Endothelial cell of umbilical vein (primary cell): Measurements from ENCODE around the gene ARID5A. TPM values are rescaled to one million over a fixed set of nuclear protein-coding genes. Genes with fewer than 3 reads are reported as not detected.

Source experiments
- BruUV-seq: library from RNA; stranded (reverse); fragments of 400-500 nt; replicated peaks from 2 replicates; lab custom pipeline; 2021; lab: Mats Ljungman, UMichigan
- CTCF ChIA-PET: fragments of 300-600, 350-600 bp; sonication (Branson Sonifier 250); formaldehyde crosslinking; loops from one replicate; lab custom pipeline; 2021; ENCODE audit warnings: antibody characterized with exemption, inconsistent platforms; lab: Charles Lee
- POLR2A ChIA-PET: fragments of 300-600, 350-600 bp; sonication (Branson Sonifier 250); formaldehyde crosslinking; loops from one replicate; lab custom pipeline; 2021; ENCODE audit warnings: antibody characterized with exemption, inconsistent platforms; lab: Charles Lee
- DNase-seq: peaks from one replicate; pipeline ENCODE4 v3.0.0-alpha.2; 2011; ENCODE audit warnings: low read depth, low spot score
- FAIRE-seq: peaks from 2 replicates; lab custom pipeline; 2011; peaks lifted over from hg19 to GRCh38; lab: Jason Lieb, UNC
- H2AFZ ChIP-seq: 2 replicates; pipeline ENCODE4 v1.6.0; 2012; ENCODE audit warnings: low read depth, low read length, control low read depth, inconsistent platforms
- H3K27ac ChIP-seq: 2 replicates; pipeline ENCODE4 v1.5.1; 2011; ENCODE audit warnings: low read depth, mild to moderate bottlenecking, control low read depth, low read length, moderate library complexity; ENCODE audit not compliant: insufficient read depth
- H3K27me3 ChIP-seq, 2 experiments: 2 replicates each; pipeline versions ENCODE4 v1.6.0 to v1.6.1; 2011; ENCODE audit warnings: low read length in 2 of 2, mixed read lengths in 1 of 2; ENCODE audit not compliant: control insufficient read depth in 2 of 2, insufficient read depth in 2 of 2
- H3K36me3 ChIP-seq, 2 experiments: 2 replicates in 1 of 2; 3 replicates in 1 of 2; pipeline ENCODE4 v1.5.1; 2011; ENCODE audit warnings: low read length in 2 of 2, mild to moderate bottlenecking in 1 of 2, moderate library complexity in 1 of 2; ENCODE audit not compliant: control insufficient read depth in 2 of 2, insufficient read depth in 2 of 2; ENCODE audit errors: extremely low read depth in 1 of 2
- H3K4me1 ChIP-seq: 3 replicates; pipeline ENCODE4 v1.5.1; 2011; ENCODE audit warnings: mild to moderate bottlenecking, low read length; ENCODE audit not compliant: control insufficient read depth, insufficient read depth; ENCODE audit errors: extremely low read depth
- H3K4me2 ChIP-seq: 2 replicates; pipeline ENCODE4 v1.6.1; 2011; ENCODE audit warnings: low read length, control low read depth, mixed read lengths; ENCODE audit not compliant: insufficient read depth
- H3K4me3 ChIP-seq, 3 experiments: fragments of 200-600 bp in 1 of 3; sonication (generic), shearing (Covaris generic) in 1 of 3; replicated peaks in 1 of 3; 2 replicates each; pipeline ENCODE4 v1.5.1; 2011 to 2016; ENCODE audit warnings: control low read depth in 3 of 3, low read length in 3 of 3, mild to moderate bottlenecking in 2 of 3, inconsistent platforms in 1 of 3, low read depth in 1 of 3, moderate library complexity in 1 of 3; ENCODE audit not compliant: insufficient read depth in 1 of 3
- H3K79me2 ChIP-seq: 2 replicates; pipeline ENCODE4 v1.6.0; 2012; ENCODE audit warnings: low read length, inconsistent platforms; ENCODE audit not compliant: control insufficient read depth, insufficient read depth
- H3K9ac ChIP-seq: replicated peaks from 2 replicates; pipeline ENCODE3; 2011; ENCODE audit warnings: low read length, control low read depth; ENCODE audit not compliant: insufficient read depth; ENCODE audit errors: extremely low read depth
- H3K9me1 ChIP-seq: replicated peaks from 3 replicates; pipeline ENCODE4 v1.6.0; 2011; ENCODE audit warnings: mild to moderate bottlenecking, low read length; ENCODE audit not compliant: control insufficient read depth, insufficient read depth; ENCODE audit errors: extremely low read depth
- H3K9me3 ChIP-seq: replicated peaks from 2 replicates; pipeline ENCODE4 v1.5.1; 2012; ENCODE audit warnings: low read length, inconsistent platforms; ENCODE audit not compliant: control insufficient read depth, insufficient read depth
- H4K20me1 ChIP-seq: replicated peaks from 2 replicates; pipeline ENCODE3; 2011; ENCODE audit warnings: mild to moderate bottlenecking, low read length; ENCODE audit not compliant: control insufficient read depth, insufficient read depth; ENCODE audit errors: extremely low read depth
- EZH2 ChIP-seq: IDR thresholded peaks from 2 replicates; pipeline ENCODE4 v1.6.1; 2012; ENCODE audit warnings: borderline replicate concordance, low read depth, mild to moderate bottlenecking, moderate library complexity, low read length, inconsistent platforms; ENCODE audit not compliant: severe bottlenecking
- FOS ChIP-seq: IDR thresholded peaks from 2 replicates; pipeline ENCODE4 v1.6.1; 2011; ENCODE audit warnings: mild to moderate bottlenecking, low read length, moderate library complexity, borderline replicate concordance; ENCODE audit not compliant: insufficient read depth
- GATA2 ChIP-seq: IDR thresholded peaks from 2 replicates; pipeline ENCODE4 v1.7.0; 2011; ENCODE audit warnings: low read depth, mild to moderate bottlenecking, moderate library complexity, mixed read lengths, low read length; ENCODE audit not compliant: insufficient read length, insufficient read depth
- JUN ChIP-seq: IDR thresholded peaks from 2 replicates; pipeline ENCODE4 v1.6.1; 2011; ENCODE audit warnings: borderline replicate concordance, low read depth; ENCODE audit not compliant: insufficient read length, insufficient read depth
- MAX ChIP-seq: IDR thresholded peaks from 2 replicates; pipeline ENCODE4 v1.6.1; 2011; ENCODE audit not compliant: insufficient read depth, insufficient read length
- MYC ChIP-seq: IDR thresholded peaks from one replicate; pipeline ENCODE4 v1.6.1; 2011; ENCODE audit warnings: mild to moderate bottlenecking, low read depth, low read length
- POLR2A ChIP-seq: IDR thresholded peaks from 2 replicates; pipeline ENCODE4 v1.6.1; 2012; ENCODE audit warnings: low read depth, mild to moderate bottlenecking, control low read depth, low read length
- POLR2AphosphoS5 ChIP-seq: IDR thresholded peaks from 2 replicates; pipeline ENCODE4 v1.6.1; 2012; ENCODE audit warnings: low read depth, mild to moderate bottlenecking, control low read depth, low read length, moderate library complexity; ENCODE audit not compliant: insufficient read depth
- dilution Hi-C: fragments of 300-500 bp; cut with MboI; formaldehyde crosslinking; loops from one replicate; pipeline ENCODE4 v1.15.0; 2019; ENCODE audit warnings: low sequenced_read_pairs; ENCODE audit not compliant: extremely low pct_ligation_motif_present
- intact Hi-C: fragments of 100-400 bp; cut with micrococcal nuclease; formaldehyde crosslinking; loops from one replicate; pipeline ENCODE4 v1.10.0; 2022
- polyA plus RNA-seq, 4 experiments: library from polyadenylated mRNA; depleted of rRNA in 3 of 4; stranded (reverse) in 3 of 4; unstranded in 1 of 4; fragments of >200 nt; gene quantifications; 2 replicates each; pipeline versions ENCODE4 v1.2.1 to v1.2.3, GENCODE V29; 2011 to 2012; ENCODE audit warnings: missing spikeins in 1 of 4
- total RNA-seq: library from RNA; stranded (reverse); gene quantifications from 2 replicates; pipeline ENCODE4 v1.2.3, GENCODE V29; 2021
- TF ChIP-seq, protein P1 (sequence below), 2 donors: IDR thresholded peaks; 1 replicate in 1 of 2; 2 replicates in 1 of 2; pipeline ENCODE4 v1.5.1; 2011; ENCODE audit warnings: low read length in 2 of 2, mild to moderate bottlenecking in 2 of 2, moderate library complexity in 2 of 2, control low read depth in 1 of 2, inconsistent platforms in 1 of 2, low read depth in 1 of 2; ENCODE audit not compliant: insufficient read depth in 1 of 2; ENCODE audit errors: extremely low read depth in 1 of 2

The ARID5A gene
- total and polyA plus RNA-seq, 2 donors (not counting 3 experiments of a cell fraction or from before 2014, with no cell fraction given) = 18.0 to 24.7 TPM

DNA sequence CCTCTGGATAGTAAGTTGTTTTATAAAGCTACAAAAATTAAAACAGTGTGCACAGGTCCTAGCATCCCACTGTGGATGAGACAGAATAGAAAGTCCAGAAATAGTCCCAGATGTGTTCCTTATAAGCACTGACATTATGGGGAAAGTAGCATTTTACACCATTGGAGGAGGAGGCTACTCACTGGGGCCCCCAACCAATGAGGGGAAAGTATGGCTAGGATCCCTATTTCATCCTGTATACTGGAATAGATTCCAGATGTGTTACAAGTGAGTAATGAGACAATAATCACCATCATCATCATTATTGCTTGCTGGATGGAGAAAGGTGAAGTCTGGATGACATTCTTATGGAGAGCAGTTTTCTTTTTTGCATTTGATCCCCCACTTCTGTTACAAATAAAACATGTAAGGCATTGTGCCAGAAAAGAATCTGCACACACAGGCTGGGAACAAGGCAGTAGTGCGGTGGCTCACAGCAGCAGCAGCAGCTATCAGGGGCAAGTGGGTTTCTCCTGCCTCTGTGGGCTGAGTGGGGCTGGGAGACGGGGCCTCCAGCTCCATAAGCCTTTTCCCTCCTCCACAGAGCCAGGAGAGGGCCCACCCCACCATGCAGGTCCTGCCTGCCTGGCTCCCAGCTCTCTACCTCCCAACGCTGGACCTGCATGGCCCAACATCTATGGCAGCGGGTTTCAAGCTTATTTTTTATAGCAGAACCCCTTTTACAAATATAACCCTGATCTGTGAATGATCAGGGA lies 5.0 kb downstream of the ARID5A start:
- no peak for TF ChIP-seq MAX
- TF ChIP-seq POLR2A = no peak
- TF ChIP-seq GATA2 = no peak
- no peak for TF ChIP-seq POLR2AphosphoS5
- TF ChIP-seq EZH2 = no peak
- no peak for TF ChIP-seq MYC
- TF ChIP-seq, protein P1, sequence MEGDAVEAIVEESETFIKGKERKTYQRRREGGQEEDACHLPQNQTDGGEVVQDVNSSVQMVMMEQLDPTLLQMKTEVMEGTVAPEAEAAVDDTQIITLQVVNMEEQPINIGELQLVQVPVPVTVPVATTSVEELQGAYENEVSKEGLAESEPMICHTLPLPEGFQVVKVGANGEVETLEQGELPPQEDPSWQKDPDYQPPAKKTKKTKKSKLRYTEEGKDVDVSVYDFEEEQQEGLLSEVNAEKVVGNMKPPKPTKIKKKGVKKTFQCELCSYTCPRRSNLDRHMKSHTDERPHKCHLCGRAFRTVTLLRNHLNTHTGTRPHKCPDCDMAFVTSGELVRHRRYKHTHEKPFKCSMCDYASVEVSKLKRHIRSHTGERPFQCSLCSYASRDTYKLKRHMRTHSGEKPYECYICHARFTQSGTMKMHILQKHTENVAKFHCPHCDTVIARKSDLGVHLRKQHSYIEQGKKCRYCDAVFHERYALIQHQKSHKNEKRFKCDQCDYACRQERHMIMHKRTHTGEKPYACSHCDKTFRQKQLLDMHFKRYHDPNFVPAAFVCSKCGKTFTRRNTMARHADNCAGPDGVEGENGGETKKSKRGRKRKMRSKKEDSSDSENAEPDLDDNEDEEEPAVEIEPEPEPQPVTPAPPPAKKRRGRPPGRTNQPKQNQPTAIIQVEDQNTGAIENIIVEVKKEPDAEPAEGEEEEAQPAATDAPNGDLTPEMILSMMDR (IDR thresholded peaks at IDR 0.05; ENCODE audit: extremely low read depth in 1 of 2, insufficient read depth in 1 of 2, low read depth in 1 of 2, low read length in 2 of 2) = no peak
- TF ChIP-seq JUN = no peak
- no peak for TF ChIP-seq FOS
- H3K9me3 ChIP-seq = no peaks in the 10 kb centered on the region
- peaks cover 5 to 7% of the 10 kb centered on the region in 2 experiments for H3K36me3 ChIP-seq
- ChIA-PET CTCF (interaction anchor here (0.6 to 8.7 kb wide), 4 partner anchors 11 to 146 kb away, joined by 3 to 130 read pairs (median 4); no protein-coding TSS in a partner anchor), POLR2A (interaction anchor here (0.6 kb wide), 1 partner anchor 14 kb away, joined by 6 read pairs; no protein-coding TSS in a partner anchor)
- no TSS peak for BruUV-seq
- no peak overlapping the region for H3K4me2 ChIP-seq
- no peaks in the 10 kb centered on the region for H3K27me3 ChIP-seq
- peaks cover 45% of the 10 kb centered on the region for H3K79me2 ChIP-seq
- DNase-seq = no peak
- H3K4me3 ChIP-seq = no peak overlapping the region
- no peaks in the 10 kb centered on the region for H3K9me1 ChIP-seq
- no peak overlapping the region for H3K27ac ChIP-seq
- no peak for FAIRE-seq
- intact Hi-C loops (no loop called here), dilution Hi-C loops (no loop called here)
- H4K20me1 ChIP-seq = peaks cover 2% of the 10 kb centered on the region
- H3K4me1 ChIP-seq = peaks cover 22% of the 10 kb centered on the region
- H3K9ac ChIP-seq = no peak overlapping the region
- no peak overlapping the region for H2AFZ ChIP-seq
